Measurements from ENCODE around the gene ELOVL3. TPM values are rescaled to one million over a fixed set of nuclear protein-coding genes. Genes with fewer than 3 reads are reported as not detected.

ELOVL3 gene
- total and polyA plus RNA-seq, 2 of the 13 experiments (the other 11 are each of a cell fraction or from before 2014, with no cell fraction given) = 0.58 to 0.69 TPM

- TF ChIP-seq ATF2 (CRISPR knock-in tag; IDR thresholded peaks at IDR 0.05) (peak; percentile 24; the same call in 1 of the 2 replicates), ZMYM3 (CRISPR knock-in tag; IDR thresholded peaks at IDR 0.05) (peak; percentile 46; the same call in 1 of the 2 replicates), RFXAP (CRISPR knock-in tag; IDR thresholded peaks at IDR 0.05; ENCODE audit: borderline replicate concordance) (no peak), MATR3 (CRISPR knock-in tag; IDR thresholded peaks at IDR 0.05) (no peak), ZNF747 (CRISPR knock-in tag; IDR thresholded peaks at IDR 0.05; ENCODE audit: borderline replicate concordance) (no peak), EEA1 (CRISPR knock-in tag; IDR thresholded peaks at IDR 0.05; ENCODE audit: borderline replicate concordance) (no peak), ZMYM4 (CRISPR knock-in tag; IDR thresholded peaks at IDR 0.05) (no peak; the same call in 1 of the 2 replicates), SPEN (CRISPR knock-in tag; IDR thresholded peaks at IDR 0.05; ENCODE audit: low read depth) (peak; percentile 54; the same call in 1 of the 2 replicates), GATAD2A (CRISPR knock-in tag; IDR thresholded peaks at IDR 0.05) (0 out of 2 replicates have a peak, but pooled peaks have one; percentile 37), ADNP (CRISPR knock-in tag; IDR thresholded peaks at IDR 0.05) (peak; percentile 63; the same call in 1 of the 2 replicates), ZNF234 (CRISPR knock-in tag; conservative IDR thresholded peaks at IDR 0.05) (no peak), REST (IDR thresholded peaks at IDR 0.05; ENCODE audit: borderline replicate concordance in 1 of 2, low read depth in 1 of 2, low read length in 2 of 2) (no peak), SRSF1 (optimal IDR thresholded peaks at IDR 0.05; ENCODE audit: low read depth, low read length) (peak; percentile 40), HOXA5 (CRISPR knock-in tag; IDR thresholded peaks at IDR 0.05) (no peak), MLX (CRISPR knock-in tag; IDR thresholded peaks at IDR 0.05) (no peak), HBP1 (CRISPR knock-in tag; IDR thresholded peaks at IDR 0.05; ENCODE audit: low read depth) (no peak), ZNF431 (CRISPR knock-in tag; IDR thresholded peaks at IDR 0.05; ENCODE audit: borderline replicate concordance, low read depth) (no peak), ZNF558 (CRISPR knock-in tag; IDR thresholded peaks at IDR 0.05; ENCODE audit: borderline replicate concordance) (0 out of 2 replicates have a peak, but pooled peaks have one; percentile 48), HOXA3 (CRISPR knock-in tag; IDR thresholded peaks at IDR 0.05) (0 out of 2 replicates have a peak, but pooled peaks have one; percentile 24), ZNF777 (CRISPR knock-in tag; IDR thresholded peaks at IDR 0.05) (peak; percentile 57; the same call in 1 of the 2 replicates), ZSCAN29 (CRISPR knock-in tag; conservative IDR thresholded peaks at IDR 0.05) (no peak)
Observed at GRCh38 chr10:102231357-102232318, 5.5 kb downstream of the ELOVL3 start (continued).

All from HepG2 (cell line).